CD4-positive, alpha-beta T cell treated with Interleukin-4 for 1 hour (primary cell): ENCODE data around the gene CEMIP.
A peak's percentile ranks its signal among the peaks of the same experiment; 100 is the strongest.

Experiments
- DNase-seq, 2 donors: peaks; one replicate each; pipeline ENCODE4 v3.0.0-alpha.2; 2020 to 2022

The CEMIP gene

GRCh38 chr15:80893777-80894176 is 114.6 kb downstream of the CEMIP start:
- DNase-seq, result no peak

GRCh38 chr15:80895091-80895490 is 115.9 kb downstream of the CEMIP start:
- no peak for DNase-seq

GRCh38 chr15:80895965-80896364 is 116.8 kb downstream of the CEMIP start:
- DNase-seq, result no peak

- DNase-seq, result no peak
These were observed 118.9 kb downstream of the CEMIP start for GRCh38 chr15:80898040-80898439.

GRCh38 chr15:80902298-80902801 is 123.2 kb downstream of the CEMIP start:
- DNase-seq, result no peak

GRCh38 chr15:80904998-80905397 is 125.8 kb downstream of the CEMIP start:
- DNase-seq, result no peak

GRCh38 chr15:80906159-80906766 is 127.1 kb downstream of the CEMIP start:
- DNase-seq, result no peak

GRCh38 chr15:80911821-80912220 is 132.7 kb downstream of the CEMIP start:
- no peak for DNase-seq

- no peak for DNase-seq
These were observed 133.5 kb downstream of the CEMIP start for GRCh38 chr15:80912673-80913072.

GRCh38 chr15:80913541-80913940 is 134.4 kb downstream of the CEMIP start:
- no peak for DNase-seq

GRCh38 chr15:80915472-80915871 is 136.3 kb downstream of the CEMIP start:
- DNase-seq, result no peak

GRCh38 chr15:80916056-80916455 is 136.9 kb downstream of the CEMIP start:
- no peak for DNase-seq

- no peak for DNase-seq
These were observed 139.1 kb downstream of the CEMIP start for GRCh38 chr15:80918196-80918783.

- peak in 1 of 2 donors; percentile 0 for DNase-seq
These were observed 141.1 kb downstream of the CEMIP start for GRCh38 chr15:80920271-80920699.

GRCh38 chr15:80921736-80922410 is 142.7 kb downstream of the CEMIP start:
- no peak for DNase-seq

- DNase-seq, result no peak
These were observed 144.5 kb downstream of the CEMIP start for GRCh38 chr15:80923668-80924067.

- DNase-seq, result no peak
These were observed 145.1 kb downstream of the CEMIP start for GRCh38 chr15:80924278-80924677.

- no peak for DNase-seq
These were observed 146.5 kb downstream of the CEMIP start for GRCh38 chr15:80925597-80926059.

GRCh38 chr15:80926126-80926525 is 147.0 kb downstream of the CEMIP start:
- DNase-seq, result no peak

GRCh38 chr15:80929225-80929624 is 150.1 kb downstream of the CEMIP start:
- no peak for DNase-seq

GRCh38 chr15:80929689-80930088 is 150.5 kb downstream of the CEMIP start:
- DNase-seq, result no peak

- no peak for DNase-seq
These were observed 152.0 kb downstream of the CEMIP start for GRCh38 chr15:80931191-80931590.

GRCh38 chr15:80931721-80932512 is 152.7 kb downstream of the CEMIP start:
- no peak for DNase-seq
